ENCODE data around the gene MYH9. TPM values are rescaled to one million over a fixed set of nuclear protein-coding genes. Genes with fewer than 3 reads are reported as not detected.
A peak's percentile ranks its signal among the peaks of the same experiment; 100 is the strongest.
"Not testable (repeated sequence)": the region's sequence is repeated elsewhere in the genome, so short reads cannot be mapped to it uniquely, and the experiment has no call there.

MYH9 gene
- 340 TPM for total RNA-seq

GRCh38 chr22:36387959-36388726, at the start of gene MYH9:
Gene MYH9, minus strand, starts transcription at chr22:36387967. Its CDS starts 38,731 bp downstream, at chr22:36349236.
- Histone ChIP-seq H3K9me3 (ENCODE audit: low read depth, low read length) (no peaks in the 10 kb centered on the region), H3K4me3 (ENCODE audit: low read length) (peak within 1 kb of the TSS; percentile 95), H3K27me3 (ENCODE audit: insufficient read depth, low read length) (no peaks in the 10 kb centered on the region), H3K4me1 (ENCODE audit: insufficient read depth, low read length) (peaks cover 58% of the 10 kb centered on the region)

- peaks cover 35% of the 10 kb centered on the region for H3K4me1 ChIP-seq (ENCODE audit: insufficient read depth, low read length)
- H3K27me3 ChIP-seq (ENCODE audit: insufficient read depth, low read length), result no peaks in the 10 kb centered on the region
- H3K4me3 ChIP-seq (ENCODE audit: low read length), result no peak overlapping the region
- no peaks in the 10 kb centered on the region for H3K9me3 ChIP-seq (ENCODE audit: low read depth, low read length)
Observed at GRCh38 chr22:36435516-36436415, 48.0 kb upstream of the MYH9 start.

- H3K27me3 ChIP-seq (ENCODE audit: insufficient read depth, low read length), result no peaks in the 10 kb centered on the region
- no peak overlapping the region for H3K4me3 ChIP-seq (ENCODE audit: low read length)
- H3K4me1 ChIP-seq (ENCODE audit: insufficient read depth, low read length), result peaks cover 35% of the 10 kb centered on the region
- H3K9me3 ChIP-seq (ENCODE audit: low read depth, low read length), result no peaks in the 10 kb centered on the region
Observed at GRCh38 chr22:36433318-36434231, 45.8 kb upstream of the MYH9 start.

GRCh38 chr22:36432592-36433317, 45.0 kb upstream of the MYH9 start:
- Histone ChIP-seq H3K4me3 (ENCODE audit: low read length) (no peak overlapping the region), H3K9me3 (ENCODE audit: low read depth, low read length) (no peaks in the 10 kb centered on the region), H3K4me1 (ENCODE audit: insufficient read depth, low read length) (peaks cover 35% of the 10 kb centered on the region), H3K27me3 (ENCODE audit: insufficient read depth, low read length) (no peaks in the 10 kb centered on the region)

- Histone ChIP-seq H3K27me3 (ENCODE audit: insufficient read depth, low read length) (no peaks in the 10 kb centered on the region), H3K9me3 (ENCODE audit: low read depth, low read length) (no peaks in the 10 kb centered on the region), H3K4me1 (ENCODE audit: insufficient read depth, low read length) (peaks cover 34% of the 10 kb centered on the region), H3K4me3 (ENCODE audit: low read length) (no peak overlapping the region)
Observed at GRCh38 chr22:36431977-36432376, 44.2 kb upstream of the MYH9 start.

- no peak overlapping the region for H3K4me3 ChIP-seq (ENCODE audit: low read length)
- H3K9me3 ChIP-seq (ENCODE audit: low read depth, low read length), result no peaks in the 10 kb centered on the region
- H3K4me1 ChIP-seq (ENCODE audit: insufficient read depth, low read length), result peaks cover 33% of the 10 kb centered on the region
- H3K27me3 ChIP-seq (ENCODE audit: insufficient read depth, low read length), result no peaks in the 10 kb centered on the region
Observed at GRCh38 chr22:36430863-36431262, 43.1 kb upstream of the MYH9 start.

GRCh38 chr22:36427952-36428351, 40.2 kb upstream of the MYH9 start:
- peaks cover 49% of the 10 kb centered on the region for H3K4me1 ChIP-seq (ENCODE audit: insufficient read depth, low read length)
- not testable (repeated sequence) for H3K27me3 ChIP-seq (ENCODE audit: insufficient read depth, low read length); H3K9me3 ChIP-seq (ENCODE audit: low read depth, low read length); H3K4me3 ChIP-seq (ENCODE audit: low read length)

- Histone ChIP-seq H3K9me3 (ENCODE audit: low read depth, low read length) (no peaks in the 10 kb centered on the region), H3K4me3 (ENCODE audit: low read length) (no peak overlapping the region), H3K4me1 (ENCODE audit: insufficient read depth, low read length) (peaks cover 45% of the 10 kb centered on the region), H3K27me3 (ENCODE audit: insufficient read depth, low read length) (no peaks in the 10 kb centered on the region)
Observed at GRCh38 chr22:36425977-36426523, 38.3 kb upstream of the MYH9 start.

- Histone ChIP-seq H3K4me1 (ENCODE audit: insufficient read depth, low read length) (peaks cover 50% of the 10 kb centered on the region), H3K9me3 (ENCODE audit: low read depth, low read length) (no peaks in the 10 kb centered on the region), H3K4me3 (ENCODE audit: low read length) (no peak overlapping the region), H3K27me3 (ENCODE audit: insufficient read depth, low read length) (no peaks in the 10 kb centered on the region)
Observed at GRCh38 chr22:36424901-36425579, 37.3 kb upstream of the MYH9 start.

GRCh38 chr22:36424466-36424865, 36.7 kb upstream of the MYH9 start:
- not testable (repeated sequence) for H3K4me3 ChIP-seq (ENCODE audit: low read length); H3K9me3 ChIP-seq (ENCODE audit: low read depth, low read length); H3K27me3 ChIP-seq (ENCODE audit: insufficient read depth, low read length)
- H3K4me1 ChIP-seq (ENCODE audit: insufficient read depth, low read length), result peaks cover 56% of the 10 kb centered on the region

GRCh38 chr22:36423461-36424404, 36.0 kb upstream of the MYH9 start:
- Histone ChIP-seq H3K9me3 (ENCODE audit: low read depth, low read length) (no peaks in the 10 kb centered on the region), H3K27me3 (ENCODE audit: insufficient read depth, low read length) (no peaks in the 10 kb centered on the region), H3K4me1 (ENCODE audit: insufficient read depth, low read length) (peaks cover 63% of the 10 kb centered on the region), H3K4me3 (ENCODE audit: low read length) (no peak overlapping the region)

GRCh38 chr22:36422287-36423014, 34.7 kb upstream of the MYH9 start:
- no peaks in the 10 kb centered on the region for H3K27me3 ChIP-seq (ENCODE audit: insufficient read depth, low read length)
- H3K4me1 ChIP-seq (ENCODE audit: insufficient read depth, low read length), result peaks cover 67% of the 10 kb centered on the region
- H3K9me3 ChIP-seq (ENCODE audit: low read depth, low read length), result no peaks in the 10 kb centered on the region
- H3K4me3 ChIP-seq (ENCODE audit: low read length), result no peak overlapping the region

Data from mononuclear cell (primary cell).